Hepatocyte (in vitro differentiated cells): ENCODE data around the gene YRDC.

Source experiments
- EZH2 ChIP-seq: fragments of 200-600 bp; sonication (generic); IDR thresholded peaks from 2 replicates; pipeline ENCODE4 v1.6.1; 2016; ENCODE audit warnings: antibody characterized with exemption, mild to moderate bottlenecking, borderline replicate concordance
- EZH2phosphoT487 ChIP-seq: fragments of 200-600 bp; sonication (generic); IDR thresholded peaks from one replicate; pipeline ENCODE4 v1.6.1; 2018; ENCODE audit warnings: antibody characterized with exemption, mild to moderate bottlenecking, low read depth, moderate library complexity; ENCODE audit not compliant: unreplicated experiment, severe bottlenecking
- TF ChIP-seq, protein P1 (sequence below): fragments of 200-600 bp; sonication (generic); IDR thresholded peaks from 2 replicates; pipeline ENCODE4 v1.5.1; 2016; ENCODE audit warnings: antibody characterized with exemption, mild to moderate bottlenecking; ENCODE audit not compliant: poor library complexity

- TF ChIP-seq EZH2phosphoT487 (no peak), EZH2 (no peak)
- TF ChIP-seq, protein P1, sequence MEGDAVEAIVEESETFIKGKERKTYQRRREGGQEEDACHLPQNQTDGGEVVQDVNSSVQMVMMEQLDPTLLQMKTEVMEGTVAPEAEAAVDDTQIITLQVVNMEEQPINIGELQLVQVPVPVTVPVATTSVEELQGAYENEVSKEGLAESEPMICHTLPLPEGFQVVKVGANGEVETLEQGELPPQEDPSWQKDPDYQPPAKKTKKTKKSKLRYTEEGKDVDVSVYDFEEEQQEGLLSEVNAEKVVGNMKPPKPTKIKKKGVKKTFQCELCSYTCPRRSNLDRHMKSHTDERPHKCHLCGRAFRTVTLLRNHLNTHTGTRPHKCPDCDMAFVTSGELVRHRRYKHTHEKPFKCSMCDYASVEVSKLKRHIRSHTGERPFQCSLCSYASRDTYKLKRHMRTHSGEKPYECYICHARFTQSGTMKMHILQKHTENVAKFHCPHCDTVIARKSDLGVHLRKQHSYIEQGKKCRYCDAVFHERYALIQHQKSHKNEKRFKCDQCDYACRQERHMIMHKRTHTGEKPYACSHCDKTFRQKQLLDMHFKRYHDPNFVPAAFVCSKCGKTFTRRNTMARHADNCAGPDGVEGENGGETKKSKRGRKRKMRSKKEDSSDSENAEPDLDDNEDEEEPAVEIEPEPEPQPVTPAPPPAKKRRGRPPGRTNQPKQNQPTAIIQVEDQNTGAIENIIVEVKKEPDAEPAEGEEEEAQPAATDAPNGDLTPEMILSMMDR: no peak
These were observed 28.8 kb upstream of the YRDC start for GRCh38 chr1:37836788-37837187.
